ENCODE data around the gene UBE2J2. TPM values are rescaled to one million over a fixed set of nuclear protein-coding genes. Genes with fewer than 3 reads are reported as not detected.

UBE2J2 gene
- polyA plus RNA-seq, 3 donors = 51.7 to 58.8 (median 54.6) TPM

- DNase-seq = no peak
Observed at GRCh38 chr1:1243266-1243660, 30.4 kb downstream of the UBE2J2 start.

- DNase-seq = no peak
Observed at GRCh38 chr1:1242461-1243265, 31.0 kb downstream of the UBE2J2 start.

- DNase-seq = no peak
Observed at GRCh38 chr1:1241588-1242219, 31.9 kb downstream of the UBE2J2 start.

- no peak for DNase-seq
Observed at GRCh38 chr1:1240822-1241587, 32.6 kb downstream of the UBE2J2 start.

- DNase-seq = no peak
Observed at GRCh38 chr1:1240348-1240732, 33.3 kb downstream of the UBE2J2 start.

- DNase-seq = no peak
Observed at GRCh38 chr1:1239614-1240347, 33.9 kb downstream of the UBE2J2 start.

GRCh38 chr1:1239227-1239613 is 34.4 kb downstream of the UBE2J2 start:
- no peak for DNase-seq

- DNase-seq = no peak
Observed at GRCh38 chr1:1238702-1239178, 34.9 kb downstream of the UBE2J2 start.

- DNase-seq = no peak
Observed at GRCh38 chr1:1237874-1238701, 35.6 kb downstream of the UBE2J2 start.

GRCh38 chr1:1236945-1237873 is 36.4 kb downstream of the UBE2J2 start:
- no peak for DNase-seq

GRCh38 chr1:1236176-1236763 is 37.4 kb downstream of the UBE2J2 start:
- DNase-seq = no peak

GRCh38 chr1:1235016-1235744 is 38.5 kb downstream of the UBE2J2 start:
- no peak for DNase-seq

GRCh38 chr1:1234180-1234808 is 39.4 kb downstream of the UBE2J2 start:
- DNase-seq = no peak

- no peak for DNase-seq
Observed at GRCh38 chr1:1233567-1233892, 40.1 kb downstream of the UBE2J2 start.

- DNase-seq = no peak
Observed at GRCh38 chr1:1232796-1233566, 40.7 kb downstream of the UBE2J2 start.

GRCh38 chr1:1232208-1232795 is 41.4 kb downstream of the UBE2J2 start, which contains the start of gene B3GALT6:
Gene B3GALT6, plus strand, starts transcription at chr1:1232237. Its CDS starts 42 bp downstream, at chr1:1232279.
- DNase-seq = no peak
